T-helper 1 cell treated with Interleukin-12 subunit alpha and Interleukin-12 subunit beta and Interleukin-4 antibody, amounts not matched to agents 30 ng/mL and 1 ng/mL, for 36 hours (primary cell): ENCODE results near the gene SSR4. TPM values are rescaled to one million over a fixed set of nuclear protein-coding genes. Genes with fewer than 3 reads are reported as not detected.

Source experiments
- intact Hi-C: fragments of 100-400 bp; cut with micrococcal nuclease; formaldehyde crosslinking; loops from one replicate; pipeline ENCODE4 v1.15.1; 2024
- total RNA-seq: library from RNA; stranded (reverse); gene quantifications from 2 replicates; pipeline ENCODE4 v1.2.3, GENCODE V29; 2022

The SSR4 gene
- total RNA-seq, 1 donor from 2014 or later = 286 TPM

- intact Hi-C loops = no loop called here
Measured at GRCh38 chrX:153769158-153769864, 25.2 kb upstream of the SSR4 start.

- intact Hi-C loops = loop anchor here (1.0 kb wide), 1 partner anchor 32 kb away; no protein-coding TSS in a partner anchor
Measured at GRCh38 chrX:153769865-153770600, 24.4 kb upstream of the SSR4 start.

GRCh38 chrX:153770601-153771414 lies 23.7 kb upstream of the SSR4 start:
- intact Hi-C loops = loop anchor here (1.0 kb wide), 1 partner anchor 31 kb away; no protein-coding TSS in a partner anchor

GRCh38 chrX:153771415-153772315 lies 22.8 kb upstream of the SSR4 start:
- intact Hi-C loops = no loop called here

GRCh38 chrX:153772316-153773217 lies 21.9 kb upstream of the SSR4 start:
- intact Hi-C loops = no loop called here

GRCh38 chrX:153773218-153773611 lies 21.3 kb upstream of the SSR4 start:
- intact Hi-C loops = no loop called here

- intact Hi-C loops = no loop called here
Measured at GRCh38 chrX:153773741-153774575, 20.5 kb upstream of the SSR4 start.

GRCh38 chrX:153774576-153775292 lies 19.7 kb upstream of the SSR4 start:
- intact Hi-C loops = no loop called here

- intact Hi-C loops = no loop called here
Measured at GRCh38 chrX:153775293-153776119, 19.0 kb upstream of the SSR4 start.

- intact Hi-C loops = no loop called here
Measured at GRCh38 chrX:153776120-153776599, 18.3 kb upstream of the SSR4 start.

GRCh38 chrX:153776611-153777045 lies 17.8 kb upstream of the SSR4 start:
- intact Hi-C loops = no loop called here

GRCh38 chrX:153777261-153778090 lies 17.0 kb upstream of the SSR4 start:
- intact Hi-C loops = no loop called here

- intact Hi-C loops = no loop called here
Measured at GRCh38 chrX:153778181-153778580, 16.3 kb upstream of the SSR4 start.

- intact Hi-C loops = no loop called here
Measured at GRCh38 chrX:153778684-153779101, 15.8 kb upstream of the SSR4 start.

- intact Hi-C loops = no loop called here
Measured at GRCh38 chrX:153779891-153780677, 14.4 kb upstream of the SSR4 start.
